Osteoblast (primary cell): ENCODE results near the gene PTH2. TPM values are rescaled to one million over a fixed set of nuclear protein-coding genes. Genes with fewer than 3 reads are reported as not detected.

Source experiments
- DNase-seq: peaks from one replicate; pipeline ENCODE4 v3.0.0; 2011; ENCODE audit warnings: low spot score, mixed read lengths; ENCODE audit not compliant: insufficient read length; ENCODE audit errors: missing footprints
- H2AFZ ChIP-seq: 2 replicates; pipeline ENCODE4 v1.6.0; 2011; ENCODE audit warnings: mild to moderate bottlenecking, low read length
- H3K27ac ChIP-seq: 2 replicates; pipeline ENCODE4 v1.5.1; 2011; ENCODE audit warnings: mild to moderate bottlenecking, low read depth, low read length, moderate library complexity
- H3K27me3 ChIP-seq: 2 replicates; pipeline ENCODE4 v1.6.0; 2012; ENCODE audit warnings: mild to moderate bottlenecking, control low read depth, inconsistent platforms, low read length, moderate library complexity; ENCODE audit not compliant: insufficient read depth
- H3K36me3 ChIP-seq: 2 replicates; pipeline ENCODE4 v1.5.1; 2011; ENCODE audit warnings: mild to moderate bottlenecking, low read length, control low read depth, moderate library complexity; ENCODE audit not compliant: insufficient read depth
- H3K4me1 ChIP-seq: 2 replicates; pipeline ENCODE4 v1.5.1; 2011; ENCODE audit warnings: mild to moderate bottlenecking, low read length, control low read depth, moderate library complexity; ENCODE audit not compliant: insufficient read depth
- H3K4me2 ChIP-seq: 2 replicates; pipeline ENCODE4 v1.6.0; 2011; ENCODE audit warnings: mild to moderate bottlenecking, low read length; ENCODE audit not compliant: insufficient read depth
- H3K4me3 ChIP-seq: fragments of 200-600 bp; sonication (generic); 3 replicates; pipeline ENCODE4 v1.5.1; 2012; ENCODE audit warnings: mild to moderate bottlenecking, low read length, inconsistent platforms; ENCODE audit not compliant: insufficient read depth
- H3K79me2 ChIP-seq: 2 replicates; pipeline ENCODE4 v1.6.0; 2012; ENCODE audit warnings: mild to moderate bottlenecking, low read length, control low read depth, inconsistent platforms; ENCODE audit not compliant: insufficient read depth
- H3K9me3 ChIP-seq: 2 replicates; pipeline ENCODE4 v1.5.1; 2011; ENCODE audit warnings: low read depth, low read length, control low read depth
- H4K20me1 ChIP-seq: 2 replicates; pipeline ENCODE4 v1.6.0; 2012; ENCODE audit warnings: mild to moderate bottlenecking, low read length, control low read depth; ENCODE audit not compliant: insufficient read depth
- total RNA-seq: library from RNA; depleted of rRNA; stranded (reverse); fragments of >200 nt; gene quantifications from 2 replicates; pipeline ENCODE4 v1.2.3, GENCODE V29; 2012
- TF ChIP-seq, protein P1 (sequence below): IDR thresholded peaks from 2 replicates; pipeline ENCODE4 v1.5.1; 2011; ENCODE audit warnings: mild to moderate bottlenecking, low read depth, low read length, moderate library complexity; ENCODE audit errors: extremely low read depth

The PTH2 gene
- total RNA-seq, 1 donor = not detected

DNA sequence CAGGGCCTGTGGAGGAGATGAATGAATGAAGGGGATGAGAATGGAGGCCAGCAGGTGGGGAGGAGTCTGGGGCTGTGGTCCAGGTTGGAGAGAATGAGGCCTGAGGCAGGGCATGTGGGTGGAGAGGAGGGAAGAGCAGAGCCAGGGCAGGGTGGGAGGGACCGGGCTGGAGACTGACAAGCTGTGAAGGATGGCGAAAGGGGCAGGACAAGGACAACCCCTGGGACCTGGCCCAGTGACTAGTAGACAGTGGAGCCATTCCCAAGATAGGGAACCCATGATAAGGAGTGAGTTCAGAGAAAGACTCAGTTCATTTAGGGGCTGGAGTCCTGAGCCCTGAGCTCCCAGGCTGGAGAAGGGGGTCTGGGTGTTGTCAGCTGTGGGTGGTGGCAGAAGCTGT, 3.0 kb downstream of the PTH2 start:
- peaks cover 76% of the 10 kb centered on the region for H3K27me3 ChIP-seq
- no peak overlapping the region for H2AFZ ChIP-seq
- H3K36me3 ChIP-seq = no peaks in the 10 kb centered on the region
- TF ChIP-seq, protein P1, sequence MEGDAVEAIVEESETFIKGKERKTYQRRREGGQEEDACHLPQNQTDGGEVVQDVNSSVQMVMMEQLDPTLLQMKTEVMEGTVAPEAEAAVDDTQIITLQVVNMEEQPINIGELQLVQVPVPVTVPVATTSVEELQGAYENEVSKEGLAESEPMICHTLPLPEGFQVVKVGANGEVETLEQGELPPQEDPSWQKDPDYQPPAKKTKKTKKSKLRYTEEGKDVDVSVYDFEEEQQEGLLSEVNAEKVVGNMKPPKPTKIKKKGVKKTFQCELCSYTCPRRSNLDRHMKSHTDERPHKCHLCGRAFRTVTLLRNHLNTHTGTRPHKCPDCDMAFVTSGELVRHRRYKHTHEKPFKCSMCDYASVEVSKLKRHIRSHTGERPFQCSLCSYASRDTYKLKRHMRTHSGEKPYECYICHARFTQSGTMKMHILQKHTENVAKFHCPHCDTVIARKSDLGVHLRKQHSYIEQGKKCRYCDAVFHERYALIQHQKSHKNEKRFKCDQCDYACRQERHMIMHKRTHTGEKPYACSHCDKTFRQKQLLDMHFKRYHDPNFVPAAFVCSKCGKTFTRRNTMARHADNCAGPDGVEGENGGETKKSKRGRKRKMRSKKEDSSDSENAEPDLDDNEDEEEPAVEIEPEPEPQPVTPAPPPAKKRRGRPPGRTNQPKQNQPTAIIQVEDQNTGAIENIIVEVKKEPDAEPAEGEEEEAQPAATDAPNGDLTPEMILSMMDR = no peak
- peaks cover 3% of the 10 kb centered on the region for H4K20me1 ChIP-seq
- no peak overlapping the region for H3K4me2 ChIP-seq
- no peak overlapping the region for H3K27ac ChIP-seq
- no peaks in the 10 kb centered on the region for H3K79me2 ChIP-seq
- peaks cover 5% of the 10 kb centered on the region for H3K4me1 ChIP-seq
- H3K4me3 ChIP-seq = no peak overlapping the region
- H3K9me3 ChIP-seq = no peaks in the 10 kb centered on the region
- DNase-seq = peak; percentile 23

DNA sequence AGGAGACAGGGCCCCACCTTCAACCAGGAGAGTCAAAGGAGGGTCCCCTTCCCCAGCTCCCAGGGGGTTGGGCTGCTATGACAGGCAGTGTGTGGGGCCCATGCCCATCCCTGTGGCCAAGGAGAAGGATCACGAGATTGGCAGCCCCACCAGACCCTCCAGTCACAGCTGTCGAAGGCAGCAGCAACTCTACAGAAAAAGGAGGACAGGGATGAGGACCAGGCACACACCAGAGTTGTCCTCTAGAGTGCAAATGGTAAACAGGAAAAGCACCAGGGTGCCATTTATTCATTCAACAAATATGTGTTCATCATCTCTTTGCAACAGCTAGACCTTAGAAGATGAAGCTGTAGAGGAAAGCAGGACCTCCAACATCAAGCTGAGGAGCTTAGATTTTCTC, 4.1 kb downstream of the PTH2 start:
- Histone ChIP-seq H3K27me3 (peaks cover 67% of the 10 kb centered on the region), H3K36me3 (no peaks in the 10 kb centered on the region), H3K79me2 (no peaks in the 10 kb centered on the region), H2AFZ (no peak overlapping the region), H3K4me1 (peaks cover 12% of the 10 kb centered on the region), H3K9me3 (no peaks in the 10 kb centered on the region), H3K27ac (no peak overlapping the region), H3K4me3 (no peak overlapping the region), H3K4me2 (no peak overlapping the region), H4K20me1 (peaks cover 3% of the 10 kb centered on the region)
- TF ChIP-seq, protein P1 = no peak
- DNase-seq = peak; percentile 56

DNA sequence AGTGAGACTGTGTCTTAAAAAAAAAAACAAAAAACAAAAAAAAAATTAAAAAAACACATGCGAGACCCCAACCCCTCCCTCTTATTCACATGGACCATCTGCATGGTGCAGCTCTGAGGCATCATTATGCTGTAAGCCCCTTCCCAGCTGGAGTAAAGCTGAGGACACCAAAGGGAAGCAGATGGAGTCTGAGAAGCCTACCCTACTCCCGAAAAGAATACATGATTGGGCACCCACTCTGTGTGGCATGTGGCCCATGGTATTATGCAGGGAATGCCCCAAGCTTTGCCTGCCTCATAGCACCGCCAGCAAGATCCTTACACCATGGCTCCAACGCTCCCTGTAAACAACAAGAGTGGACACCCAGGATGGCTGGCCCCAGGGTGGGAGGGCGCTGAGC, 4.7 kb downstream of the PTH2 start:
- Histone ChIP-seq H2AFZ (no peak overlapping the region), H3K4me1 (peaks cover 12% of the 10 kb centered on the region), H3K27ac (no peak overlapping the region), H3K27me3 (peaks cover 61% of the 10 kb centered on the region), H3K79me2 (no peaks in the 10 kb centered on the region), H3K36me3 (no peaks in the 10 kb centered on the region), H3K9me3 (no peaks in the 10 kb centered on the region), H3K4me2 (no peak overlapping the region), H4K20me1 (peaks cover 3% of the 10 kb centered on the region), H3K4me3 (no peak overlapping the region)
- DNase-seq = peak; percentile 66
- TF ChIP-seq, protein P1 = no peak

DNA sequence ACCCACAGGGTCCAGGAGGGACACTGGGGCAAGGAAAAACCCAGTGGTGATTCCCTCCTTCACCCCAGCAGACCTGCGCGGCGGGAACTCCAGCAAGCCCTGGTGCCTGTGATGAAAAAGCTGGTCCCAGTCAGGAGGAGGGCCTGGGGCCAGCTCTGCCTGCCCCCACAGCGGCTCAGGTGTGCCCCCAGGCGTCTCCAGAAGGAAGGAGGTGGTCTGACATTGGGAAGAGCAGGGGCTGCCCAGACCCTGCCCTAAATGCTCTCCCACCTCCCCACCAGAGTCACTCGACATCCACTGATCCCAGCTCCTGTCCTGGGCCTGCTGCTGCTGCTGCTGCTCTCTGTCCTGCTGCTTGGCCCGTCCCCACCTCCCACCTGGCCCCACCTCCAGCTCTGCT, 6.2 kb downstream of the PTH2 start:
- TF ChIP-seq, protein P1 = no peak
- H4K20me1 ChIP-seq = peaks cover 3% of the 10 kb centered on the region

More for the DNA sequence above, 6.2 kb downstream of the PTH2 start:
- H3K79me2 ChIP-seq = no peaks in the 10 kb centered on the region
- H3K4me3 ChIP-seq = no peak overlapping the region
- no peak overlapping the region for H2AFZ ChIP-seq
- no peak overlapping the region for H3K27ac ChIP-seq
- no peak overlapping the region for H3K4me2 ChIP-seq
- no peaks in the 10 kb centered on the region for H3K36me3 ChIP-seq
- peaks cover 47% of the 10 kb centered on the region for H3K27me3 ChIP-seq
- peaks cover 12% of the 10 kb centered on the region for H3K4me1 ChIP-seq
- DNase-seq = peak; percentile 34
- H3K9me3 ChIP-seq = no peaks in the 10 kb centered on the region
